ENCODE results near the gene NOC2L. TPM values are rescaled to one million over a fixed set of nuclear protein-coding genes. Genes with fewer than 3 reads are reported as not detected.

The NOC2L gene
- total and polyA plus RNA-seq, 2 donors (not counting 1 experiment from before 2014, with no cell fraction given) = 34.1 to 61.1 TPM

DNA sequence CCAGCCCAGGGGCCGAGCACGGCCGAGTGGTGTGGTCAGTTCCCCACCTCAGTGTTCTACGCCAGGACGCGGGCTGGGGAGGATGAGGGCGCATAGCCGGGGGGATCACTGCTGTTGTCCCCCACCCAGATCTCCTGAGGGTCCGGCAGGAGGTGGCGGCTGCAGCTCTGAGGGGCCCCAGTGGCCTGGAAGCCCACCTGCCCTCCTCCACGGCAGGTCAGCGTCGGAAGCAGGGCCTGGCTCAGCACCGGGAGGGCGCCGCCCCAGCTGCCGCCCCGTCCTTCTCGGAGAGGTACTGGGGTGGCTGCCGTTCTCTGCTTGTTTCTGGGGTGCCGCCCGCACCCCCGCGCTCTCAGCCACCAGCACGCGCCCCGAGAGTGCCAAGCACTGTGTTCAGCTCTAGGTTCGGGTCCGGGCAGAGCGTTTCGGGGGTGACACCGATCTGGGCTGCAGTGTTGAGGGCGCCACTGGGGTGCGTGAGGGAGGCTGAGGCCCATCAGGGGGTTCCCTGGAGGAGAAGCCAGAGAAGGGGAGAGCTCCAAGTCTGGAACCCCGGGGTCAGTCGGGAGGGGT lies 18.0 kb downstream of the NOC2L start:
- DNase-seq (ENCODE audit: low read depth in 2 of 2) = no peak
- H3K9ac ChIP-seq (ENCODE audit: insufficient read depth, low read length) = peak overlapping the region; percentile 55
- peaks cover 7% of the 10 kb centered on the region for H3K36me3 ChIP-seq (ENCODE audit: control insufficient read depth, insufficient read depth, low read length)
- TF ChIP-seq, protein P1, sequence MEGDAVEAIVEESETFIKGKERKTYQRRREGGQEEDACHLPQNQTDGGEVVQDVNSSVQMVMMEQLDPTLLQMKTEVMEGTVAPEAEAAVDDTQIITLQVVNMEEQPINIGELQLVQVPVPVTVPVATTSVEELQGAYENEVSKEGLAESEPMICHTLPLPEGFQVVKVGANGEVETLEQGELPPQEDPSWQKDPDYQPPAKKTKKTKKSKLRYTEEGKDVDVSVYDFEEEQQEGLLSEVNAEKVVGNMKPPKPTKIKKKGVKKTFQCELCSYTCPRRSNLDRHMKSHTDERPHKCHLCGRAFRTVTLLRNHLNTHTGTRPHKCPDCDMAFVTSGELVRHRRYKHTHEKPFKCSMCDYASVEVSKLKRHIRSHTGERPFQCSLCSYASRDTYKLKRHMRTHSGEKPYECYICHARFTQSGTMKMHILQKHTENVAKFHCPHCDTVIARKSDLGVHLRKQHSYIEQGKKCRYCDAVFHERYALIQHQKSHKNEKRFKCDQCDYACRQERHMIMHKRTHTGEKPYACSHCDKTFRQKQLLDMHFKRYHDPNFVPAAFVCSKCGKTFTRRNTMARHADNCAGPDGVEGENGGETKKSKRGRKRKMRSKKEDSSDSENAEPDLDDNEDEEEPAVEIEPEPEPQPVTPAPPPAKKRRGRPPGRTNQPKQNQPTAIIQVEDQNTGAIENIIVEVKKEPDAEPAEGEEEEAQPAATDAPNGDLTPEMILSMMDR (conservative IDR thresholded peaks at IDR 0.05 in 1 of 2, IDR thresholded peaks at IDR 0.05 in 1 of 2; ENCODE audit: low read depth in 1 of 2, low read length in 2 of 2) = no peak
- TF ChIP-seq EZH2 (IDR thresholded peaks at IDR 0.05; ENCODE audit: low read length, missing control alignments) = no peak
- H2AFZ ChIP-seq (ENCODE audit: low read length) = no peak overlapping the region
- no peaks in the 10 kb centered on the region for H3K27me3 ChIP-seq (ENCODE audit: control insufficient read depth, insufficient read depth, low read length)
- no peaks in the 10 kb centered on the region for H3K9me3 ChIP-seq (ENCODE audit: control insufficient read depth, insufficient read depth, low read depth, low read length)
- H3K79me2 ChIP-seq (ENCODE audit: control insufficient read depth, insufficient read depth, low read length) = no peaks in the 10 kb centered on the region
- H3K4me2 ChIP-seq (ENCODE audit: extremely low read depth, insufficient read depth, low read length) = peak overlapping the region; percentile 25
- peaks cover 24% of the 10 kb centered on the region for H3K4me1 ChIP-seq (ENCODE audit: control insufficient read depth, extremely low read depth, insufficient read depth, low read length)
- no peaks in the 10 kb centered on the region for H4K20me1 ChIP-seq (ENCODE audit: control insufficient read depth, extremely low read depth, insufficient read depth, low read length)
- peak overlapping the region in 1 of 4 experiments; percentile 27 for H3K4me3 ChIP-seq (replicated peaks in 1 of 4; ENCODE audit: control extremely low read depth in 1 of 4, insufficient read depth in 1 of 4, low read depth in 3 of 4, low read length in 4 of 4)
- H3K27ac ChIP-seq (ENCODE audit: insufficient read depth, low read length) = peak overlapping the region; percentile 4

DNA sequence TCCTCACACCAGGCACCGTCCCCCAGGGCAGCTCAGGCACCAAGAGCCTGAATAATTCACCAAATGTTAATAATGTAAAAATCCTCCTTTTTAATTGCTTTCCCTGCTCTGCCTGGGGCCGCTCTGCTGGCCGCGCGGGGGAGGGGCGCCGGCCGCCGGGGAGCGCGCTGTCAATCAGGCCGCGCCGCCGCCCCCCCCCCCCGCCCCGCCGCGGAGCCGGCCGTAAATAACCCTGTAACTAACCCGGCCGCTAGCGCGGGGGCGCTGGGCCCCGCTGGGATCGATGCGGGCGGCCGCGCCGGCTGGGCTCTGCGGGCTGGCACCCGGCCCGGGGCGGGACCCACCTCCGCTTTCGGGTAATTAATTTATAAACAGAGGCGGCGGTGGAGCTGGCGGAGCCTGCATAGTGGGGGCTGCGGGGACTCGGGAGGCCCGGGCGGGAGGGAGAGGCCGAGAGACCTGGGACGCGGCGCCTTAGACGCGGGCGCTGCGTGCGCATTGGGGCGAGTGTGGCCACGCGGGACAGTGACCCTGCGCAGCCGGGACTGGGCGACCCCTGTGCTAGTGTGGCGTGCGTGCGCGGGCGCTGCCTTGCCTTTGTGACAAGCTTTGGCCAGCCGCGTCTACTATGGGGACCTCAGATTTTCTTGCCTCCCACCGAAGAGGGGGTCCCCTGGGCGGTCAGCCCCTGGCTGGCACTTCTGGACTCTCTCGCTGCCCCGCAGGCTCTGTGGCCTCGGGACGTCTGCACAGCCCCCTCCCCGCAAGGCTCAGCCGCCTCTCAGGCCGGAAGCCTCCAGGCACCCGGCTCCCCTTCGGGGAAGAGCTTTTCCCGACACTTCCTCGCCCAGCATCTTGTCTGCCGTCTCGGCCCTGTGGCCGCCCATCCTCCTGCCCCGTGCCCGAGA lies 18.7 kb downstream of the NOC2L start:
- Histone ChIP-seq H2AFZ (ENCODE audit: low read length) (no peak overlapping the region), H4K20me1 (ENCODE audit: control insufficient read depth, extremely low read depth, insufficient read depth, low read length) (no peaks in the 10 kb centered on the region), H3K4me3 (replicated peaks in 1 of 4; ENCODE audit: control extremely low read depth in 1 of 4, insufficient read depth in 1 of 4, low read depth in 3 of 4, low read length in 4 of 4) (peak overlapping the region in 2 of 4 experiments; percentile 10 to 31), H3K9ac (ENCODE audit: insufficient read depth, low read length) (peak overlapping the region; percentile 55), H3K27ac (ENCODE audit: insufficient read depth, low read length) (peak overlapping the region; percentile 4), H3K79me2 (ENCODE audit: control insufficient read depth, insufficient read depth, low read length) (no peaks in the 10 kb centered on the region), H3K4me1 (ENCODE audit: control insufficient read depth, extremely low read depth, insufficient read depth, low read length) (peaks cover 24% of the 10 kb centered on the region), H3K27me3 (ENCODE audit: control insufficient read depth, insufficient read depth, low read length) (peaks cover 2% of the 10 kb centered on the region), H3K9me3 (ENCODE audit: control insufficient read depth, insufficient read depth, low read depth, low read length) (no peaks in the 10 kb centered on the region), H3K36me3 (ENCODE audit: control insufficient read depth, insufficient read depth, low read length) (peaks cover 4% of the 10 kb centered on the region), H3K4me2 (ENCODE audit: extremely low read depth, insufficient read depth, low read length) (peak overlapping the region; percentile 78)
- DNase-seq (ENCODE audit: low read depth in 2 of 2) = peak; percentile 77 to 80
- TF ChIP-seq, protein P1 (conservative IDR thresholded peaks at IDR 0.05 in 1 of 2, IDR thresholded peaks at IDR 0.05 in 1 of 2; ENCODE audit: low read depth in 1 of 2, low read length in 2 of 2) = no peak
- TF ChIP-seq EZH2 (IDR thresholded peaks at IDR 0.05; ENCODE audit: low read length, missing control alignments) = peak; percentile 6

DNA sequence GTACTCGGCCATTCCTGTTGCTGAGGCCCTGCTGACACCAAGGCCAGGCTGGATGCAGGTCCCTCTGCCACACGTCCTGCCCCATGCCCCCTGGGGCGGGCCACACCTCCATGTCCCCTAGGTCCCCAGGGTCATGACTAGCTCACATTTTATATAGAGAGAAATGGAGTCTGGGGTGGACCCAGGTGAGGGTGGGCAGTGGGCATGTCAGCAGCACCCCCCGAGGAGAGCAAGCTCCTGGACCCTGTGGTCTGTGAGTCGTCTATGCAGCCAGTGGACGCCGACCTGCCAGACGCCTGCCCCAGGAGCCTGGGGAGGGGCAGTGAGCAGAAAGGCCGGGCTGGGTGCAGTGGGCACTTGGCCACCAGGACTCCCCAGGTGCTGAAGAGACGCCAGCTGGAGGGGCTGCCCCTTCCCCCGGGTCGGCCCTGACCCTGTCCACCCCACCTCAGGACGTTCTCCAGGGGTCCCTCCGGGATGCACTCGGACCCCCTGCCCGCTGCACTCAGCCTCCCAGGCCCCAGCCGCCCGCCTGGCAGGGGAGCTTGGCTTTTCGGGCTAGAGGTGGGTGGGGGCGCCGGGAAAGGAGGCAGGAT lies 19.4 kb downstream of the NOC2L start:
- no peaks in the 10 kb centered on the region for H4K20me1 ChIP-seq (ENCODE audit: control insufficient read depth, extremely low read depth, insufficient read depth, low read length)
- H3K4me2 ChIP-seq (ENCODE audit: extremely low read depth, insufficient read depth, low read length) = peak overlapping the region; percentile 13
- peaks cover 19% of the 10 kb centered on the region for H3K4me1 ChIP-seq (ENCODE audit: control insufficient read depth, extremely low read depth, insufficient read depth, low read length)
- no peak overlapping the region for H2AFZ ChIP-seq (ENCODE audit: low read length)
- H3K79me2 ChIP-seq (ENCODE audit: control insufficient read depth, insufficient read depth, low read length) = no peaks in the 10 kb centered on the region
- H3K4me3 ChIP-seq (replicated peaks in 1 of 4; ENCODE audit: control extremely low read depth in 1 of 4, insufficient read depth in 1 of 4, low read depth in 3 of 4, low read length in 4 of 4) = no peak overlapping the region
- no peak for DNase-seq (ENCODE audit: low read depth in 2 of 2)
- no peaks in the 10 kb centered on the region for H3K9me3 ChIP-seq (ENCODE audit: control insufficient read depth, insufficient read depth, low read depth, low read length)
- no peak overlapping the region for H3K9ac ChIP-seq (ENCODE audit: insufficient read depth, low read length)
- peaks cover 6% of the 10 kb centered on the region for H3K27me3 ChIP-seq (ENCODE audit: control insufficient read depth, insufficient read depth, low read length)
- no peak overlapping the region for H3K27ac ChIP-seq (ENCODE audit: insufficient read depth, low read length)
- TF ChIP-seq EZH2 (IDR thresholded peaks at IDR 0.05; ENCODE audit: low read length, missing control alignments) = no peak
- TF ChIP-seq, protein P1 (conservative IDR thresholded peaks at IDR 0.05 in 1 of 2, IDR thresholded peaks at IDR 0.05 in 1 of 2; ENCODE audit: low read depth in 1 of 2, low read length in 2 of 2) = no peak
- H3K36me3 ChIP-seq (ENCODE audit: control insufficient read depth, insufficient read depth, low read length) = no peaks in the 10 kb centered on the region
